GM21723 (cell line): ENCODE measurements around the gene CACNA2D3.
"Not testable (repeated sequence)": the region's sequence is repeated elsewhere in the genome, so short reads cannot be mapped to it uniquely, and the experiment has no call there.

ENCODE experiments used
- ATAC-seq: cut with Tn5 transposase; IDR thresholded peaks from one replicate; pipeline ENCODE4 v1.9.1; 2021; ENCODE audit warnings: mild to moderate bottlenecking, moderate library complexity; ENCODE audit not compliant: unreplicated experiment

Gene CACNA2D3

DNA sequence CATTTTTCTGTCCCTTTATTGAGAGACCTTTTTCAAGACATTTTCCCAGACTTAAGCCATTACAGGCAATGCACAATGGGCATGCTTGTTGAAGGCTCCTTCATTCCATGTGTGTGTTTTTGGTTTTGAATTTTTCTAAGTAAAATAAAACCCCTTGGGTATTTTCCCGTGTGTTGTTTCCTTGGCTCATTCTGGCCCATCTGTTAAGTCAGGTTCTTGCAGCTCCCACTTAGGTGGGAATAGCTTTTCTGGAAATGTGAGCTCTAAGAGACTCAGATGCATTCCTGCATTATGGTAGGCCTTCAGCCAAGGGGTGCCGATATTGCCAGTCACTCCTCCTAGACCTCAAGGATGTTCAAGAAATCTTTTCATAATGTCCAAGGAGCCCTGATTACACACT is 314.9 kb downstream of the CACNA2D3 start:
- no peak for ATAC-seq

DNA sequence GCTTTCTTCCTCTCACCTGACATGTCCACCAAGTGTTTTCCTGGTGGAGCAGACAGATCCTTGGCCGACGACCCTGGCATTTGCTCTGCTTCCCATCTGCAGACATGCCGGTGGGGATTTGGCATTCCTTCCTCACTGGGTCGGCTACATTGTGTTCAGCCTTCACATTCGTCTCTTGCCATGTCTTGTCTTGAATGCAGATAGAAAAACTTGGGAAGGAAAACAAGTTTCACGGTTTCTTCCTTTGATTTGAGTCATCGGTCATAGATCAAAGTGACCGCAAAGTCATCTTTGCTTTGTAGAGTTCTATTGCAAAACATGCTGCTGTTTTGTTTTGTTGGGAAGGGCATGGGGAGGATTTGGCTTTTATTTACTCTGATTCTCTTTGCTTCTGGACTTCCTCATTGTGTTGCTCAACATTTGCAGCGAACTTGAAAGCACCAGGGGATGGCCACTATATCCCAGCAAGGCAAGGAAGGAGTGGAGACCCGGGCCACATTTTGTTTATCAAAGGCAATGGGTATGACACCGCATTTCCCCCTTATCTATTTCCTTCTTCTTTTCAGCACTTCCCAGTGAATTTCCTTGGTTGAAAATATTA is 321.3 kb downstream of the CACNA2D3 start:
- no peak for ATAC-seq

DNA sequence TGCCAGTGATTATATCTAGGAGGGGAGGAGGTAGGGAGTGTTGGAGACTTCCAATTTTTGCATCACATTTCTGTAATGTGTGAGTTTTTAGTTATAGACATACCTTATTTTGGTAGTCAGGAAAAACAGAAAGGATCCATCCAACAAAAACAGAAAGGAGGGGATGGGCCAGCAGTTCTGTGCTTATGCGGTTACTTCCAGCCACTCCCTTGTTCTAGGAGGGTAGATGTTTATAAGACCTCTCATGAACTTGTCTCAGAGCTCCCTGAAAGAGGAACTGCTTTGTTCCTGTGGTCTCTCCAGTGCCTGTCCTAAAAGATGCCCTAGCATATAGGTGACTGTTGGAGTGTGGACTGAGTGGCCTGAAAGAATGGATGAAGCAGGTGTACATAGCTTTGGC is 323.3 kb downstream of the CACNA2D3 start:
- ATAC-seq = no peak

DNA sequence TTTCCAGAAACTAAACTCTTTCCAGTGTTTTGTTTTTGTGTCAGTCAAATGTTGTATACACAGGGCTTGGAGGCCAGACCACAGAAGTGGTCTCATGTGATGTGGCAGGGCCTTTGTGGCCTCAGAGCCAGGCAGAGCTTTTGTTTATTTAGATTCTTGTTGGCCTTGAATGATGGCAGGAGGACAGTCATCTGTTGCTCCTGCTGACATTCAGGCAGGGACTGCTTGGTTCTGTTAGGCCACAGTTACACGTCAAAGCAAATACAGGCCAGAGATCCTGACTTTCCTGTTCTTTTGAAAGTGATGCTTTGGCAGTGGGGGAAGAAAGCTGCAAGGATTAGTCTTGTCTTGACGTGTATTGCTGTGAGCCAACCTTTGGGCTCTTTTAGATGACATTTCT is 325.1 kb downstream of the CACNA2D3 start:
- ATAC-seq = no peak

DNA sequence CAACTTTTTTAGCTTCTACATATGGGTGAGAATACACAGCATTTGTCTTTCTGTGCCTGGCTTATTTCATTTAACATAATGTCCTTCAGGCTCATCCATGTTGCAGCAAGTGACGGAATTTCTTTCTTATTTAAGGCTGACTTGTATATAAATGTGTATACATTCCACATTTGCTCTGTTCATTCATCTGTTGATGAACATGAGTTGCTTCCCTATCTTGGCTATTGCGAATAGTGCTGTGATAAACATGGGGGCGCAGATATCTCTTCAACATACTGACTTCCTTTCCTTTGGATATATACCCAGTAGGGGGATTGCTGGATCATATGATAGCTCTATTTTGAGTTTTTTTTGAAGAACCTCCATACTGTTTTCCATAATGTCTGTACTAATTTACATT is 332.5 kb downstream of the CACNA2D3 start:
- ATAC-seq = no peak

DNA sequence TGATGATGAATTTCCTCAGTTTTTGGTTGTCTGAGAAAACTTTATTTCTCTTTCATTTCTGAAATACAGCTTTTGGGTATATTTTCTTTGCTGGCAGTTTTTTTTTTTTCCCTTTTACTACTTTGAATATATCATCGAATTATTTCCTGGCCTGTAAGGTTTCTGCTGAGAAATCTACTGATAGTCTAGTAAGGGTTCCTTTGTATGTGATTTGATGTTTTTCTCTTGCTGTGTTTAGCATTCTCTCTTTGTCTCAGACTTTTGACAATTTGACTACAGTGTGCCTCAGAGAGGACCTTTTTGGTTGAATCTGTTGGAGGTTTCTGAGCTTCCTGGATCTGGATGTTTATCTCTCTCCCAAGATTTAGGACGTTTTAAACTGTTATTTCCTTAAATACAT is 336.0 kb downstream of the CACNA2D3 start:
- ATAC-seq = no peak

DNA sequence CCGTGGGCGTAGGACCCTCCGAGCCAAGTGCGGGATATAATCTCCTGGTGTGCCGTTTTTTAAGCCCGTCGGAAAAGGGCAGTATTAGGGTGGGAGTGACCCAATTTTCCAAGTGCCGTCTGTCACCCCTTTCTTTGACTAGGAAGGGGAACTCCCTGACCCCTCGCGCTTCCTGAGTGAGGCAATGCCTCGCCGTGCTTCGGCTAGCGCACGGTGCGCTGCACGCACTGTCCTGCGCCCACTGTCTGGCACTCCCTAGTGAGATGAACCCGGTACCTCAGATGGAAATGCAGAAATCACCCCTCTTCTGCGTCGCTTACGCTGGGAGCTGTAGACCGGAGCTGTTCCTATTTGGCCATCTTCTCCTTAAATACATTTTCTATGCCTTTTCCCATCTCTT is 342.2 kb downstream of the CACNA2D3 start:
- not testable (repeated sequence) for ATAC-seq

DNA sequence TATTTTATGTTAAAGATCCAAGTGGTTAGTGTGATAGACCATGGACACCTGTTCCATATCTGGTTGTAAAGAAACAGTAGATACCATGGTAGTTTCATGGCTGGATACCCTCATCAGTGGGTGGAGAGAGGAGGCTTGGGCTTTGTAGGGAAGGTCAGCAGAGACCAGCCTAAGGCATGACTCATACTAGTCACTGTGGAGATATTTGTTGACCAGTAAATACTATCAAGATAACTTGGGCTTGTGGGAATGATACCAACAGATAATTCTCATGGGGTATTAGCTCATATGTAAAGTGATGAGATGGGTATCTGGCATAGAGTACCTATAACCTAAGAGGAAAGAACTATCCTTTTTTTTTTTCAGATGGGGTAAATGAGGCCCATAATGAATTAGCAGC is 354.5 kb downstream of the CACNA2D3 start:
- no peak for ATAC-seq

DNA sequence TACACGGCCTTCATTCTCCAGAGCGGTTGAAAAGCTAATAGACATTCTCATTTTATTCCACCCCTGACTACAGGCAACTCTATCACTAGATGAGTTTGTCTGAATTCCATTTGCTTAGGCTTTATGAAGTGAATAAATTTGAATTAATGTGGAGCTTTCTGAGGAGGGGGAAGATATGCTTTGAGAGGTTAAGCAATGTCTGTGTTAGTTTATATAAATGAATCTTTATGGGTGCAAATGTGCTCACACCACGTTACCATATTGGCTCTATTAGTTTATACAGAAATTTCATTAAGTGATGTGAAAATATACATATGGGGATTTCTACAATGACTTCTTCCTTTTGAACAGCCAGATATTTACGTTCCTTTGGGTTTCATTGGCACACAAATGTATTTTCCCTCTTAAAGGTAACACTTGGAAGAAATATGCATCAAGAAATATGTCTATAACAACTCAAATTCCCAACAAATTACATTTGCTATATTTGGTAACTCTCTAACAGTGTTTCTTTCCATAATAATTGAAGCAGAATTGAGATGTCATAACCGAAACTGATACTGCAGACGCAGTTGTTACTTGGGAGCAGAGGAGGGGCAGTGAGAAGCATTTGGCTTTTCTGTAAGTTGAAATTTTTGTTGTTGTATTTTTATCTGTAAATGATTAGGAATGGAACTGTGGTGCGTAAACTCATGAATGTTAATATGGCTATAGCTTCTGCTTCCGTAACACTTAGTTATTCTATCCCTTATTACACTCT is 359.4 kb downstream of the CACNA2D3 start:
- no peak for ATAC-seq

DNA sequence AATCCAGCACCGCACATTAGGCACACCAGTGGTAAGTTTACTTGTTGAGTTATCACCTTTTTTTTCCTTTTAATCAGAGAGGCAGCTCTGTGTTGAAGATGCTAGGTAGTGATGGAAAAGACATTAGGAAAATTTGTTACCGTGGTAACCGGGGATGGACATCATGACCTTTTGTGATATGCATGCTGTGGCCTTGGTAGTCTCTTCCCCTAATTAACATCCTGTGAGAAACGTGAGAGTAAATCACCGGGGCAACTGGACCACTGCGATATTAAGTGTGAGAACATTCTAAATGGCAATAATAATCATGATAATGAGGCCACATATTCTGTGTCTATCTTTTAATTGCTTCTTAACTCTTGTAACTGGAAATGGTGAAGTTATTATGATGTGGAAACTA is 362.0 kb downstream of the CACNA2D3 start:
- no peak for ATAC-seq

DNA sequence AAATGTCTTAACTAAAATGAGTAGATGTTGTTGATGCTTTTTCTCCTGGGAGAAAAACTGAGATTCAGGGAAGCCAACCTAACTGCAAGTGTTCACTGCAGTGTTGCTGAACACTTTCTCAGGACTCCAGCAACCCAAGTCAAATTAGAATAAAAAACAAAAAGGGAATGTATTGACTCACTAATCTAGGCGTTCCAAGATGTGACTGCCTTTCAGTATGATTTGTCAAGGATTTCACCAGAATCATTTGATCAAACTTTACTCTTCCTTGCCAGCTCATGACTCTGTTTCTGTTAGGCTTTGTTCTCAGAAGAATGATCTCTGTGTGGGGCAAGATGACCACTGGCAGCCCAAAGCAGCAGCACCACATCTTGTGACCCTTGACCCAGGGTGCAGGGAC is 364.0 kb downstream of the CACNA2D3 start:
- no peak for ATAC-seq

DNA sequence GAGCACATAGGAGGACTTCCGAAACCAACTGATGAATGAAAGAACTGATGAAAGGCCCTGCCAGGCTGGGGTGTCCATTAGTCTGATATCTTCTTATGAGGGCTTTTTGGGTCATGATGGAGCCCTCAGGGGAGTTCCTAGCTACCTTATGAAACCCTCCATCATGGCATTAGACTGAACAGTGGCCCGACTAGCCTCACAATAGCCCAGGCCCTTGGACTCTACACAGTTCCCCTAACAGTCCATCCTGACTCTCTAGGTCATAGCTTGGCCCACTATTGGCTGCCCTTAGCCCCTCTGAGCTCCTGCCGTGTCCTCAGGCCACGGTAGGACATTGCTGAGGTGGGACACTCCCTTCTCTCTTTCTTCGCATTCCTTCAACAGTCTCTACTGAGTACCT is 365.9 kb downstream of the CACNA2D3 start:
- no peak for ATAC-seq

DNA sequence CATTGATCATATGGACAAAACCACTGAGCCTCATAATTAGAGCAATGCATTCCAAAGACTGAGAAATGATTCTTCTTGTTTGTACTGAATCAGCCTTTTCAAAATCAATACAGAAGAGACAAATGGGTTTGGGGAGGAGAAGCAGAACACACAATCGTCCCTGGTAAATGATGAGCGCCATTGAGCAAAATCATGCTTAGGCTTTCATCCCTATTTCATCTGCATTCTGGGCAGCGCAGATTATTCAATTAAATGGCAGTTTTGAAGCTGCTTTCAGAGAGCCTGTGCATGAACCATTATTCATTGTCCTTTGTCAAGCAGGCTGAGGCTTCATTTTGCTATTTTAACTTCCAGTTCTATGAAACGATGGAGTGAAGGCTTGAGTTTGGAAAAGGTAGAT is 371.9 kb downstream of the CACNA2D3 start:
- ATAC-seq = no peak

DNA sequence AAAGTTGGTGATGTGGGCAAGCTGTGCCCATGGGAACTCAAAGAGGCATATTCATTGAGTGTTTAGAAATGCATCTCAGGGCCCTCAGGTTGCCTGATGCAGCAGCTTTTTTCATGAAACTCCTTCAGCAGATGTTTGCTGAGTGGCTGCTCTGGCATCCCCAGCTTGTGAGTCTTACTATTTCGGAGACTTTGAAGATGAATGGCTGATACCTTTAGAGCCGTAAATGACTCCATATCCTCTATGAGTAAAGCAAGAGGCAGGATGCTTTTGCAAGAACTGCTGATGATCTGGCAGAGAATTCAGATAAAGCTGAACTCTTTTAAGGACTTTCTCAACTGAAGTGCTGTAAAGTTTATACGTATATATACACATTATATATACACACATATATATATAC is 384.3 kb downstream of the CACNA2D3 start:
- no peak for ATAC-seq

DNA sequence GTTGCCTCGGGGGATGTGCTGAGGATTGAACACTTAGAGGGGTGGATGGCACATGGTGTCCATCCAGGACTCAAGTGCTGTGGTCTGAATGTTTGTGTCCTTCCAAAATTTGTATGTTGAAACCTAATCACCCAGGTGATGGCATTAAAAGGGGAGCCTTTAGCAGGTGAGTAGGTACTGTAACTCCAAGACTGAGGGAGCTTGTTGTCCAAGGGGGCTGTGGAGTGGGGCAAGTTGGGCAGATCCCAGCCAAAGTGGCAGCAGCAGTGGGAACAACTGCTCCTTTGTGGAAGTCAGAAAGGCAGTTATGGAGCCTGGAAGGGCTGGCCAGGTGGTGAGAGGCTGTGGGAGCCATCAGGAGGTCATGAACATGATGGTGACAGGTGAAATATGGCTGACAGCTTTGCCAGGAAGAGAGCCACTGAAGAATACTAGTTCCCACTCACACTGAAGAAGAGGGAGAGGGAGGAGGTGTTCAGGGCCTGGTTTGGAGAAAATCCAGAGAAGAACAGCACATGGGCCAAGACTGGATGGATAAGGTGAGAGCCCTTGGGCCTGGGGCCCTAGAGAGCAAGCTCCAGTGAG is 385.6 kb downstream of the CACNA2D3 start:
- no peak for ATAC-seq

DNA sequence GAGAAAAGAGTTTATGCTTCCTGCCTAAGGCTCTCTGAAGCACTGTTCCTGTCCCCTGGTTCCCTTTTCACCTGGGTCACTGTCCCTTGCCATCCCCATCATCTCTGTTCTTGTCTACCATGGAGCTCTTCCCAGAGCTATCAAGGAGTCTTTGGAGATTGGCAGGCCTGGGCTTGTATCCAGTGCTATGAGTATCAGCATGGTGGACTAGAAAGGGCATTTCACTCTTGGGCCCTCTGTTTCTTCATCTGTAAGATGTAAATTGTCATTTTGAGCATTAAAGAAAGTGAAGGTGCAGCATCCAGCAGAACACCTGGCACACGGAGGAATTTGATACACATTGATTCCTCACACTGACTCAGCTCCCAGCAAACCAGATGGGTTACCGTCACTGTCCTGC is 388.2 kb downstream of the CACNA2D3 start:
- ATAC-seq = no peak

DNA sequence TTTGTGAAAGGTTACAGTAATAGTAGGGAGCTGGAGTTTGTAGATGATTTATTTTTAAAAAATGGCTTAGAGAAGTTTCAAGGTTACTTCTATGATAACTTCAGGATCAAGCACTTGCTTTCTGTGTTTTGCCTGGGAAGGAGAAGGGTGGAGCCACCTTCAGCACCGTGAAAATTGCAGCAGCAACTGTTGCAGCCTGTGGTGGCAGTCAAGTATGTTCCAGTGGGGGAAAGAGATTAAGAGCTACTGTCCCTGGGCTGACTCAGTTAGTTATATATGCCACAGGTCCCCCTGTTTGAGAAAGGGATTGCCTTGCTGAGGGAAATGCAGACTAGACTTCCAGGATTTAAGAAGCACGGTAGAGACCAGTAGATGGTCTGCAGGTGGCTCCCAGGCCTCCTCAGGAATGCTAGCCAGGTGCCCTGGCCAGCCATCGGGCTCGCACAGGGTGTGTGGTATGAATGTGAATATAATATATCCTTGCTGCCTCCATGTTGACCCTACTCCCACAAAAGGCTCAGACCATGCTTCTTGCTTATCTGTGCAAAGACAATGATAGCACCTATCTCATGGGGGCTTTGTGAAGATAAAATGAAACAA is 389.5 kb downstream of the CACNA2D3 start:
- no peak for ATAC-seq

DNA sequence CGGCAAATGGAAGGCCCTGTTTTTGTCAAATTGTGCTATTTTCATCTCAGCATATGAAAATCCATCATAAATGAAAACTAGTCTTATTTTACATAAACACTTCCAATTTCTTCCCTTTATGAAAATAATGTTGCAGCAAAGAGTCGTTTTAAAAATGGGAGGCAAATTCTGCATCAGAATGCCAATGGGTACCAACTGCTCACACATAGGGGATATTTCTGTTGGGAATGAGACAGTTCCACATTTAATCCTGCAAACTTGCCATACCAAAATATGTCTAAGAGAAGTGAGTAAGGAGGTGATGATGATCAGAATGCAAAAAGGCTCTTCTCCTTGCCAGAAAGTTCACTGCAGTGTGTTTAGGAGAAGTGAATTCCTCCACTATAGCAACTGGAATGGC is 391.7 kb downstream of the CACNA2D3 start:
- ATAC-seq = no peak

DNA sequence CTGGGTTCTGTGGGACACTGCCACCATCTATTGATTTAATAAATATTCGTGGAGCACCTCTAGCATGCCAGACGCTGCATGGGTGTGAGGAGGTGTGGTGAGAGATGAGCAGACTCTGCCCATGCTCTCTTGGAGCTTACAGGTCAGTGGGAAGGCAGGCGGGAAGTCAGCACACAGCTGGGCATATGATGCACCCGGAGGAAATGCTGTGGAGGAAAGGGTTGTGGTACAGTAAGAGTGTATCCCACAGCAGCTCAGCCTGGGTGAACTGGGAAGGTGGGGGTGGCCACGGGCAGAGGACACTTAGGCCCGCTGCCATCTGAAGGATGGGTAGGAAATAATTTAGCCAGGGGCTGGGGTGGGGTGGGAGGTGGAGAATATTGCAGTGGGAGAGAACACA is 392.1 kb downstream of the CACNA2D3 start:
- ATAC-seq = no peak

DNA sequence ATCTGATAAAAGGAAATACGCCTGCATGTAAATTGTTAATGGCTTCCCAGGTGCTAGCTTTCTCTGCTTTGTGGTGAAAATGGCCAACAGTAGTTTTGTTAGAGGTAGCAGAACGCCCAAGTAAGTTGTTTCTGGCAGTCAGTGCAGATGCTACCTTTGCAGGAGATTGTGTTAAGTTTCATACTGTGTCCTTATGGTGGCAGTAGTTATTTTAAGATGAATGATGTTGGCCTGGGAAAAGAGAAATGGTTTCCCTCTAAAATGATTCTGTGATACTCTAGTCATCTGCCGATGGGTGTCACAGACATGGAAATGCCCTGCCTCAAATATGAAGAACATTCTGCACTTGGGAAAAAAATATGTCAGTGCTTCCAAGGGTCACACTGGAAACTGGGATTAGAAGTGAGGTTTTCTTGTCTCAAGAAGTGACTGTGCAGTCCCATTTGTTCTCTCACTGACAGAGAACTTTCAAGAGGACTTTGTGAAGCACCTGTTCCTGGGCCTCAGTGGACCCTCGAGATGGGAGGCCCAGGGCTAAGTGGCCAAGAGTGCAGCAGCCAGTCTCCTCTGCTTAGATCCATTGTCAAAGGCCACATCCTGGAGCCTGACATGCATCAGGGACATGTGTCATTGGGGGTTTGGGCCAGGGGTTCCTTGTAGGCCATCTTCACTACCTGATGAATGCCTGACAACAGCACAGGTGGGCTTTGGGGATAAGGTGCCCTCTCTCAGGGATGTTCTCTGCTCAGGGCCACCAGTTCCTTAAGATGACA is 393.3 kb downstream of the CACNA2D3 start:
- no peak for ATAC-seq

DNA sequence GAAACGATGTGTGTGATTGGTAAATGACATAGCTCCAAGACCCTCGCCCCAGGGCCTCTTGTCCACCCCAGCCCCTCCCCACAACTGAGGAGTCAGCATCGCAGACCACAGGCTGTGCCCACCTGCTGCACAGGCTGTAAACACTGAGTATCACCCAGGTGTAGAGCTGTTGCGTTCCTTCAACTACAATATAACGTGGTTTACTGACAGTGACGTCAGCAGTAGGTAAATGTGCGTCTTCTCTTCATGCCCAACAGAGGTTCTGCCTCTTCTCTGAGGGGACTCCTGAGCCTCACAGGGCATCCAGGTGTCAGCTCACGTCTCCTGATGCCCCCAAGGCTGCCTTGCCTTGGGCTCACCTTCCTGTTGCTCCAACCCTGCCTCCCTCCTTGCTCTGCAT is 395.1 kb downstream of the CACNA2D3 start:
- no peak for ATAC-seq
